ENCODE measurements around the gene COX10.

The COX10 gene

DNA sequence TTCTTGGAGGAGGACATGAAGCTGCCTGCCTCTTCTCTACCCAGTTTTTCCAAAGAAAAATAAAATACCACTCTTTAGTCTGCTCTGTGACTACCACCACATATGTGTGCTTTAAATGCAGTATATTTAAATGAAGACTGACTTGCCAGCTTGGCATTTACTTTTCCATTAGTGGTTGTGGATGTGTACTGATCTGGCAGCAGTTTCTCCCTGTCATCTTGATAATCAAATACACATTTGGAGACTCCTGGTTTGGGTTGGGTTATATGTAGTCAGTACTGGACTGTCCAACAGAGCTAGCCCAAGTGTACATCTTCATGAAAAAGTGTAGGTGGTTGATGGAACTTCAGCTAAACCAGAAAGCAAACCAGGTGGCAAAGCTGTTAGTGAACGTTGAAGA lies 19.9 kb downstream of the COX10 start:
- DNase-seq (ENCODE audit: insufficient read length, low spot score), result no peak
- FAIRE-seq, result no peak

DNA sequence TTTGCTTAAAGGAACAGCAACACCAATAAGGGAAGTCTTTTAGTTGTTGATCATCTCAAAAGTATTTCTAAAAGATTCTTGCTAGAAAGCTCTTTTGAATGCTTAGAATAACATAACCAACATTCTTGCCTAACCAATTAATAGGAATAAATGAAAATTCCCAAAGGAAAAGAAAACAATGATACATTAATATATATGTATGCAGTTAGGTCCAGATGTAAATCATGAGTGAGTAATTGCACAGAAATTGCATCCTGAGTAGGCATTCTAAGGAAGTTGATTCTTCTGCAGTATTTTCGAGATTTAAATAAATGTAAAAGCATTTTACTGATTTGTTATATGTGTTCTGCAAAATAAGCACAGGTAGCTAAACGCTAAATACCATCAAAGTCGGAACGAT lies 22.1 kb downstream of the COX10 start:
- DNase-seq (ENCODE audit: insufficient read length, low spot score) (no peak), FAIRE-seq (no peak)
- TF ChIP-seq TAF1 (IDR thresholded peaks at IDR 0.05; ENCODE audit: low read depth, low read length) (no peak), SPI1 (IDR thresholded peaks at IDR 0.05; ENCODE audit: low read depth, low read length) (no peak), PAX5 (IDR thresholded peaks at IDR 0.05; ENCODE audit: insufficient read depth, low read length, severe bottlenecking) (no peak), POLR2A (IDR thresholded peaks at IDR 0.05; ENCODE audit: low read depth, low read length) (no peak), POLR2AphosphoS5 (IDR thresholded peaks at IDR 0.05; ENCODE audit: low read depth, low read length) (no peak), POU2F2 (IDR thresholded peaks at IDR 0.05; ENCODE audit: low read depth, low read length) (no peak)

More for the DNA sequence above, 19.9 kb downstream of the COX10 start:
- TF ChIP-seq PAX5 (IDR thresholded peaks at IDR 0.05; ENCODE audit: insufficient read depth, low read length, severe bottlenecking) (no peak), TAF1 (IDR thresholded peaks at IDR 0.05; ENCODE audit: low read depth, low read length) (no peak), POLR2AphosphoS5 (IDR thresholded peaks at IDR 0.05; ENCODE audit: low read depth, low read length) (no peak), SPI1 (IDR thresholded peaks at IDR 0.05; ENCODE audit: low read depth, low read length) (no peak), POU2F2 (IDR thresholded peaks at IDR 0.05; ENCODE audit: low read depth, low read length) (no peak)

GRCh38 chr17:14092808-14093207 lies 23.5 kb downstream of the COX10 start:
- TF ChIP-seq SPI1 (IDR thresholded peaks at IDR 0.05; ENCODE audit: low read depth, low read length) (no peak), TAF1 (IDR thresholded peaks at IDR 0.05; ENCODE audit: low read depth, low read length) (no peak), POU2F2 (IDR thresholded peaks at IDR 0.05; ENCODE audit: low read depth, low read length) (no peak), PAX5 (IDR thresholded peaks at IDR 0.05; ENCODE audit: insufficient read depth, low read length, severe bottlenecking) (no peak), POLR2A (IDR thresholded peaks at IDR 0.05; ENCODE audit: low read depth, low read length) (no peak), POLR2AphosphoS5 (IDR thresholded peaks at IDR 0.05; ENCODE audit: low read depth, low read length) (no peak)
- DNase-seq (ENCODE audit: insufficient read length, low spot score) (no peak), FAIRE-seq (no peak)

- FAIRE-seq, result no peak
- no peak for DNase-seq (ENCODE audit: insufficient read length, low spot score)
- TF ChIP-seq POLR2AphosphoS5 (IDR thresholded peaks at IDR 0.05; ENCODE audit: low read depth, low read length) (no peak), POU2F2 (IDR thresholded peaks at IDR 0.05; ENCODE audit: low read depth, low read length) (no peak), TAF1 (IDR thresholded peaks at IDR 0.05; ENCODE audit: low read depth, low read length) (no peak), POLR2A (IDR thresholded peaks at IDR 0.05; ENCODE audit: low read depth, low read length) (no peak), SPI1 (IDR thresholded peaks at IDR 0.05; ENCODE audit: low read depth, low read length) (no peak), PAX5 (IDR thresholded peaks at IDR 0.05; ENCODE audit: insufficient read depth, low read length, severe bottlenecking) (no peak)
These were observed 25.6 kb downstream of the COX10 start for GRCh38 chr17:14094676-14095601.

GRCh38 chr17:14095631-14096030 lies 26.3 kb downstream of the COX10 start:
- TF ChIP-seq SPI1 (IDR thresholded peaks at IDR 0.05; ENCODE audit: low read depth, low read length) (no peak), TAF1 (IDR thresholded peaks at IDR 0.05; ENCODE audit: low read depth, low read length) (no peak), PAX5 (IDR thresholded peaks at IDR 0.05; ENCODE audit: insufficient read depth, low read length, severe bottlenecking) (no peak), POU2F2 (IDR thresholded peaks at IDR 0.05; ENCODE audit: low read depth, low read length) (no peak), POLR2AphosphoS5 (IDR thresholded peaks at IDR 0.05; ENCODE audit: low read depth, low read length) (no peak), POLR2A (IDR thresholded peaks at IDR 0.05; ENCODE audit: low read depth, low read length) (no peak)
- FAIRE-seq (no peak), DNase-seq (ENCODE audit: insufficient read length, low spot score) (no peak)

GRCh38 chr17:14098246-14098645 lies 28.9 kb downstream of the COX10 start:
- DNase-seq (ENCODE audit: insufficient read length, low spot score), result no peak
- FAIRE-seq, result no peak
- TF ChIP-seq POU2F2 (IDR thresholded peaks at IDR 0.05; ENCODE audit: low read depth, low read length), result no peak
- TF ChIP-seq POLR2AphosphoS5 (IDR thresholded peaks at IDR 0.05; ENCODE audit: low read depth, low read length), result no peak
- TF ChIP-seq POLR2A (IDR thresholded peaks at IDR 0.05; ENCODE audit: low read depth, low read length), result no peak
- no peak for TF ChIP-seq SPI1 (IDR thresholded peaks at IDR 0.05; ENCODE audit: low read depth, low read length)
- no peak for TF ChIP-seq PAX5 (IDR thresholded peaks at IDR 0.05; ENCODE audit: insufficient read depth, low read length, severe bottlenecking)
- no peak for TF ChIP-seq TAF1 (IDR thresholded peaks at IDR 0.05; ENCODE audit: low read depth, low read length)

GRCh38 chr17:14101976-14102375 lies 32.7 kb downstream of the COX10 start:
- DNase-seq (ENCODE audit: insufficient read length, low spot score), result no peak
- FAIRE-seq, result no peak
- no peak for TF ChIP-seq PAX5 (IDR thresholded peaks at IDR 0.05; ENCODE audit: insufficient read depth, low read length, severe bottlenecking)
- no peak for TF ChIP-seq POLR2A (IDR thresholded peaks at IDR 0.05; ENCODE audit: low read depth, low read length)
- no peak for TF ChIP-seq TAF1 (IDR thresholded peaks at IDR 0.05; ENCODE audit: low read depth, low read length)
- TF ChIP-seq POU2F2 (IDR thresholded peaks at IDR 0.05; ENCODE audit: low read depth, low read length), result no peak
- no peak for TF ChIP-seq SPI1 (IDR thresholded peaks at IDR 0.05; ENCODE audit: low read depth, low read length)
- no peak for TF ChIP-seq POLR2AphosphoS5 (IDR thresholded peaks at IDR 0.05; ENCODE audit: low read depth, low read length)

GRCh38 chr17:14103836-14104235 lies 34.5 kb downstream of the COX10 start:
- no peak for DNase-seq (ENCODE audit: insufficient read length, low spot score)
- TF ChIP-seq POLR2A (IDR thresholded peaks at IDR 0.05; ENCODE audit: low read depth, low read length) (no peak), SPI1 (IDR thresholded peaks at IDR 0.05; ENCODE audit: low read depth, low read length) (no peak), PAX5 (IDR thresholded peaks at IDR 0.05; ENCODE audit: insufficient read depth, low read length, severe bottlenecking) (no peak), POU2F2 (IDR thresholded peaks at IDR 0.05; ENCODE audit: low read depth, low read length) (no peak), POLR2AphosphoS5 (IDR thresholded peaks at IDR 0.05; ENCODE audit: low read depth, low read length) (no peak), TAF1 (IDR thresholded peaks at IDR 0.05; ENCODE audit: low read depth, low read length) (no peak)
- FAIRE-seq, result no peak

DNA sequence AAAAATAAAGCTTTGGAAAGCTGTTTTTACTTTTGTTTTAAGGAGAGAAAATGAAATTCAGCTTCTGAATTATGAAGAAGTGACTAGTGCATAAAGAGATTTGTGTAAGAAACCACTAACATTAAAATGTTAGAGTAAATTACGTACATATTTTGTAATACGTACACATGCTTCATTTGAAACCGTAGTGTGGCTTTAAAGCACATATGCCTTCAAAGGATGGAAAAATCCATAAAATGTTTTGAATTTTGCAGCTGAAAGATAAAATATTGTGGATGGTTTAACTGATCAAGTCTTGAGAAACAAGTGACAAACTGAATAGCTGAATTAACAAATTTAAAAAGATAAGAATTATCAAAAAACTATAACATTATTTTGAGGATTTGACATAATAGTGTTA lies 35.4 kb downstream of the COX10 start:
- FAIRE-seq (no peak), DNase-seq (ENCODE audit: insufficient read length, low spot score) (no peak)
- TF ChIP-seq TAF1 (IDR thresholded peaks at IDR 0.05; ENCODE audit: low read depth, low read length) (no peak), POLR2AphosphoS5 (IDR thresholded peaks at IDR 0.05; ENCODE audit: low read depth, low read length) (no peak), SPI1 (IDR thresholded peaks at IDR 0.05; ENCODE audit: low read depth, low read length) (no peak), PAX5 (IDR thresholded peaks at IDR 0.05; ENCODE audit: insufficient read depth, low read length, severe bottlenecking) (no peak), POU2F2 (IDR thresholded peaks at IDR 0.05; ENCODE audit: low read depth, low read length) (no peak), POLR2A (IDR thresholded peaks at IDR 0.05; ENCODE audit: low read depth, low read length) (no peak)

Measured in GM12891 (cell line).